HepG2 (cell line): ENCODE results near the gene TRPV6.

Experiments used
- ASH2L ChIP-seq: fragments of 300-600, 200-600 bp; sonication (generic); IDR thresholded peaks from 2 replicates; pipeline ENCODE4 v1.7.0; 2017; ENCODE audit warnings: low read depth, mild to moderate bottlenecking, moderate library complexity, mixed read lengths, low read length; ENCODE audit not compliant: insufficient read length
- MAX ChIP-seq: IDR thresholded peaks from 2 replicates; pipeline ENCODE4 v1.6.1; 2012; ENCODE audit warnings: inconsistent platforms
- RFXAP ChIP-seq: sonication (generic); formaldehyde crosslinking; IDR thresholded peaks from 2 replicates; pipeline ENCODE4 v1.4.0; 2020; ENCODE audit warnings: missing genetic modification reagents, borderline replicate concordance
- ZNF674 ChIP-seq: sonication (generic); formaldehyde crosslinking; IDR thresholded peaks from 2 replicates; pipeline ENCODE4 v1.5.0; 2020; ENCODE audit warnings: low read depth, mild to moderate bottlenecking, missing genetic modification reagents
- TF ChIP-seq, protein P1 (sequence below): sonication (generic); formaldehyde crosslinking; IDR thresholded peaks from 2 replicates; pipeline ENCODE4 v1.5.0; 2020; ENCODE audit warnings: mild to moderate bottlenecking, missing genetic modification reagents, moderate library complexity

DNA sequence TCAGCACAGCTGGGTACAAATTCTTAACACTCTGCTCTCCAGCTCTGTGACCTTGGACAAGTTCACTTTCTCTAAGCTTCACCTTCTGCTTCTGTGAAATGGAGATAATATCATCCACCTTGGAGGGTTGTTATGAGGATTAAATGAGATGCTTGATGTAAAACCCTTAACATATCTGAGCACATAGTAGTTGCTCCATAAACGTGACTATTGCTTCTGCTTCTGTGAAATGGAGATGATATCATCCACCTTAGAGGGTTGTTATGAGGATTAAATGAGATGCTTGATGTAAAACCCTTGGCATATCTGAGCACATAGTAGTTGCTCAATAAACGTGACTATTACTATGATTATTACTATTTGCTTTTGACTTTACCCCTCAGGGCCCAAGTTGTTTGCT is 16.1 kb downstream of the TRPV6 start:
- no peak for TF ChIP-seq ZNF674
- TF ChIP-seq, protein P1, sequence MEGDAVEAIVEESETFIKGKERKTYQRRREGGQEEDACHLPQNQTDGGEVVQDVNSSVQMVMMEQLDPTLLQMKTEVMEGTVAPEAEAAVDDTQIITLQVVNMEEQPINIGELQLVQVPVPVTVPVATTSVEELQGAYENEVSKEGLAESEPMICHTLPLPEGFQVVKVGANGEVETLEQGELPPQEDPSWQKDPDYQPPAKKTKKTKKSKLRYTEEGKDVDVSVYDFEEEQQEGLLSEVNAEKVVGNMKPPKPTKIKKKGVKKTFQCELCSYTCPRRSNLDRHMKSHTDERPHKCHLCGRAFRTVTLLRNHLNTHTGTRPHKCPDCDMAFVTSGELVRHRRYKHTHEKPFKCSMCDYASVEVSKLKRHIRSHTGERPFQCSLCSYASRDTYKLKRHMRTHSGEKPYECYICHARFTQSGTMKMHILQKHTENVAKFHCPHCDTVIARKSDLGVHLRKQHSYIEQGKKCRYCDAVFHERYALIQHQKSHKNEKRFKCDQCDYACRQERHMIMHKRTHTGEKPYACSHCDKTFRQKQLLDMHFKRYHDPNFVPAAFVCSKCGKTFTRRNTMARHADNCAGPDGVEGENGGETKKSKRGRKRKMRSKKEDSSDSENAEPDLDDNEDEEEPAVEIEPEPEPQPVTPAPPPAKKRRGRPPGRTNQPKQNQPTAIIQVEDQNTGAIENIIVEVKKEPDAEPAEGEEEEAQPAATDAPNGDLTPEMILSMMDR, result no peak
- no peak for TF ChIP-seq MAX
- no peak for TF ChIP-seq ASH2L
- TF ChIP-seq RFXAP (CRISPR knock-in tag), result no peak
